Stimulated activated CD8-positive, alpha-beta memory T cell treated with anti-CD3 and anti-CD28 coated beads, Interleukin-7, amount 100 ng/mL, for 24 hours (primary cell): ENCODE results near the gene NTM.
"Not testable (repeated sequence)": the region's sequence is repeated elsewhere in the genome, so short reads cannot be mapped to it uniquely, and the experiment has no call there.

Experiments used
- DNase-seq: peaks from one replicate; pipeline ENCODE4 v3.0.0-alpha.2; 2020; ENCODE audit warnings: low read depth

The NTM gene

DNA sequence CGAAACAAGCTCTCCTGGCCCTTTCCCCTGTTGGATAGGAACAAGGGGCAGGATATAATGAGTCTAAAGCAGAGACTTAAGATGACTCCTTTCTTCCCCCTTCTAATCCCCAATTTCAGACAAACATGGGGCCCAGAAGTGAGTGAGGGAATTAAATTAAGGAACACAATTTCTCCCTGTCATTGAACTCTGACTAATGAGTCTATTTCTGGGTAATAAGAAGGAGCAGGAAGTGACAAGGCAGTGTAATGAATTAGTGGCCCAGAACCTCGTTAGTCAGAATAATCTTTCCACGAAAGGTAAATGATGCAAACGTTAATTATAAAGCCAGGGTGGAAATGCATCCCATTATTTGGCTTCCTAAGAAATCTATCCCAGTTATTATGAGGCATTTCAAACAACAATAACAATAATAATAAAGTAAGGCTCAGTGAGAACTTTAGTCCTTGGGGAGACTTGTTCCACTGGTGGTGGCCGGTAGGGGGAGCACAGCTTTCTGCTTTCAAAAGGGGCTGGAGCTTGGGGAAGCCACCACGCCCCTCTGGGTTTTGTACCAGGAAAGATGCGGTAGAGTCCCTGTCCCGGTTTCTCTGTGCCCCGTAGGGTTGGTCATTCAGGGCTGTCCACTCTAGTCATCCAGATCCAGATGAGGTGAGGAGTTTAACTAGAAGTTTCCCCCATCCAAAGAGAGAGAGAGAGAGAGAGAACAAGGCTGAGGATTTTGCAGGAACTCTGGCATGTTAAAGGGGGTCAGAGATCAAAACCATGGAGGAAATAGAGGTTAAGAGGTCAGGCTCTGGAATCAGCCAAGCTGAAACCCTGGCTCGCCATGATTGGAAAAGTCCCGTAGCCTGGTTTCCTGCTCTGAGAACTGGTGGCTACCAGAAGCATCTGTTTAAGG lies 298.3 kb downstream of the NTM start:
- DNase-seq: peak; percentile 21

DNA sequence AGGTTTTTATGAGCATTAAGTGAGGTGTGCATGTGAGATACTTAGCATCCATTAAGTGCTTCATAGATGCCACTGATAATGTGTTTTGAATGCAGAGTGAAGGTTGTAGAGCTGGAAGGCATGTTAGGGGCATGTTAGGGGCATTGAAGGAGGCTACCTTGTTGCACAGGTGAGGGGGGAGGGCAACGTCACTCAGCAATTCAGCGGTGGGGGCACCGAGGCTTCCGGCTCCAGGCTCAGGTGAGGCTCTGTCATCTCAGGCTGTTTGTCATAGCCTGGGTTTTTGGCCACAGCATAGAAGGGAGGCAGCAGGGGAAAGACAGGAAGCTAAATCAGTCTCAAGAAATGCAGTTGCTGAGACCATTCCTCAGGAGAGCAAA lies 299.0 kb downstream of the NTM start:
- no peak for DNase-seq

DNA sequence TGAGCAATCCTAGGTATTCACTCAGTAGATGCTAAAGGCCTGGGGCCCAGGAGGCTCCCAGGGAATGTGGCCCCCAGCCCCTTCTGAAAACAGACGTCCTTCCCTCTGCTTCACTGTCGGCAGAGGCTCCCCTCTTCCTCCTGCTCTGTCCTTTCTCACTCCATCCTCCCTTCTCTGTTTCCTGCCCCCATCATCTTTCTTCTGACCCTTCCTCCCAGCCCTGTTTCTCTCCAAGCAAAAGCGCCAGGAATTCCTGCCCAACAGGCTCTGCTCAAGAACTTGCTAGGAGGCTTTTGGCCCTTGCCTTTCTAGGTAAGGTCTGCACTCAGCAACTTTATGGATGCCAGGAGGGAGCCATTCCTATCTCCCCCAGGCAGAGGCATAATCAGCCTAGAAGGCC lies 300.5 kb downstream of the NTM start:
- no peak for DNase-seq

DNA sequence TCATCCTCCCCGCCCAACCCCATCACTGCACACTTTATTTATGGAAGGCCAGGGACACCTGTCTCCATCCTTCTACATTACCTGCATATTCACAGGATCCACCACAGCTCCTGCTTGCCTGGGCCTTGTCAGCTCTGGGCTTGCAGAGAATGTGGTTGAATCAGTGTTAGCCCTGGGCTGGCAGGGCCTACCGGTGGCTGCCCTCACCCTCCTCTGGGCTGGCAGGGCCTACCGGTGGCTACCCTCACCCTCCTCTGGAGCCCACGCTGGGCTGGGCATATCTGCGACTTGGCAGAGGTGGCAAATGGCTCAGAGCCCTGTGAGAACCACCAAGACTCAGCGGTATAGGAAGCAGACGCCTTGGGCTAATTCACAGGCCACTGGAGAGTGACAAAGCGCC lies 300.9 kb downstream of the NTM start:
- DNase-seq: no peak

DNA sequence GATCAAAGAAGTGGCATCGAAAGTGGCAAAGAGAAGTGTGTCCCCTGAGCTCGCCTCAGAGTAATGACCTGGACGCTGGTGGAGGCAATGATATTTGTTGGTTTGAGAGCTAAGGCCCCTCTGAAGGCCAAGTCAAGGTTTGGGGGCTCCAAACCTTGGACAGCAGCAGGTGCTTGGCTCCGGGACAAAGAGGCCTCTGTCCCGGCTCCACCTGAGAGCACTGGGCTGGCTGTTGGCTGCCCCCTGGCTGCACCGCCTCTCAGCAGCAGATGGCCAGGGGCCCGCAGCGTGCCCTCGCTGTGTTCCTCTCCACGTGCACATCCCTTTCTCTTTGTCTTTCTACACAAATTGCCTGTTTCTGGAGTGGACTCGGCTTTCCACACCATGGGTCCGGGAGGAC lies 301.3 kb downstream of the NTM start:
- no peak for DNase-seq

DNA sequence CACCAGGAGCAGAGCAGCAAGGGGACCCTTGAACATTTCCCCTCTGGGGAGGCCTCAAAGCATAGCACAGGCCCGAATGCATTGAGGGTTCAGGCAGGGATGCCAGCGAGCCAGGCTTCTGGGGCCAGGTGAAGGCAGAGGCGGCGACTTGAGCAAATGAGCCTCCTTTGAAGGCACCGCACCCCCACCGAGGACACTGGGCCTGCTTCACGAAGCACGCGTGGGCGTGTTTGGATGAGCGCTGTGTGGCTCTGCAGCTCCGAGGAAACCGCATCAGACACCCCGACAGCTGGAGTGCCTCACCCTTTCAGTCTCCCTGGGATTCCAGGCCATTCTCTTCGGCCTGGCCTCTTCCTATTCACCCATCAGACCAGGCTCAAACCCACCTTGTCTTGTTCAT lies 301.8 kb downstream of the NTM start:
- no peak for DNase-seq

DNA sequence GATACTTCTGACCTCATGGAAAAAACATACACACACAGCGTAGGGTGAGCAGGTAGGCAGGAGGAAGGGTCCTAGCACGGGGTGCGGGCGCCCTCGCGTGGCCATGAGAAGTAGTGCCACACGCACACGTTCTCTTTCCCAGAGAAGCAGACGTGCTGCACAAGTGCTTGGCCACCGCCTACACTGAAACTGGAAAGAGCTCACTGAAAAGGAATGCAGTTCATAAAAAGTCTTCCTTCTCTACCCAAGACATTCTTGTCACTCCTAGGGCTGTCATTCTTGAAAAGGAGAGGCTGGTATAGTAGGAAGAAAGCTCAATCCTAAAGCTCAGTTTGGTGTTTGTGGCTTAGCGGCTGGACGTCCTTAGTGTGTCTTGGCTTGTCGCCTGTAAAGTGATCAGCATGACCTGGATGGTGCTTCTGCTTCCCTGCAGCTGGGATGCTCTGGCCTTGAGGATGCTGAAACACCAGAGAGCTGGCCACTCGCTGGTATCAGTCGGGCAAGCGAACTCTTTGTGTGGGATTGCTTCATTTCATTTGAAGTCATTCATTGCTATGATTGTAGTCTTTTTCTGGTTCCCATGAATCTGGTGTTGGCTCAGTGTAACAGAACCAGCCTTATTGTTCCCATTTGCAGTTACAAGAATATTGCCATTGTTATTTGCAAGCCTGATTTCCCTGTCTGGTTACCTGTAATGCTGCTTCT lies 303.8 kb downstream of the NTM start:
- peak; percentile 8 for DNase-seq

DNA sequence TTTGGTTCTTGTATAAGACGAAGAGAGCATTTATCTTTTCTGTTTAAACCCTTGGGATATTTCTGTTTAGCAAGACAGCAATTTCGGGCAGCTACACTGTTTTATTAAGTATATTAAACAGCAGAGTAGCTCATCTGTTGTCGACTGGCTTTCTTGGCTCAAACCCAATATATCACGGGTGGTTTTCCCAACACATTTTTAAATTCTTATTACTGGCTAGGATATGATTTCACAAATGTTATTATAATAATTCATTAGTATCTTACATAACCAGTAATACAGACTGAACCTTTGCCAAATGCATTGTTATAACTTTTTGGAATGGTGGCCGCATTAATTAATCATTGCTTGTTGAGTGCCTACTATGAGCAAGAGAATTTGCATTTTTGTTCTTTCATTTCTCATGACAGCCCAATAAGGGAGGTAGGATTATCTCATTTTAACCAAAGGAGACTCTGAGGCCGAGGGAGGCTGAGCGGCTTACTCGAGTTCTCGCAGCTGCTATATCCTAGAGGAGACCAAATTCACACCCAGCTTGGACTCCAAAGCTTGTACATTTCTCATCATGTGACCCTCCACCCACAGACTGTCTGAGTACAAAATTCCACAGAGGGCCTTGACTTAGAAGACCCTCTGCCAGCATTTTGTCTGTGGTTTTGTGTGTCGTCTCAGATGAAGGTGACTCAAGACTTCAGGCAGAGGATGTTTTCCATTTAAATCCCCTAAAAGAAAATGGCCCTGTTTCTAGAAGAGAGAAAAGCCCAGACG lies 304.9 kb downstream of the NTM start:
- no peak for DNase-seq

DNA sequence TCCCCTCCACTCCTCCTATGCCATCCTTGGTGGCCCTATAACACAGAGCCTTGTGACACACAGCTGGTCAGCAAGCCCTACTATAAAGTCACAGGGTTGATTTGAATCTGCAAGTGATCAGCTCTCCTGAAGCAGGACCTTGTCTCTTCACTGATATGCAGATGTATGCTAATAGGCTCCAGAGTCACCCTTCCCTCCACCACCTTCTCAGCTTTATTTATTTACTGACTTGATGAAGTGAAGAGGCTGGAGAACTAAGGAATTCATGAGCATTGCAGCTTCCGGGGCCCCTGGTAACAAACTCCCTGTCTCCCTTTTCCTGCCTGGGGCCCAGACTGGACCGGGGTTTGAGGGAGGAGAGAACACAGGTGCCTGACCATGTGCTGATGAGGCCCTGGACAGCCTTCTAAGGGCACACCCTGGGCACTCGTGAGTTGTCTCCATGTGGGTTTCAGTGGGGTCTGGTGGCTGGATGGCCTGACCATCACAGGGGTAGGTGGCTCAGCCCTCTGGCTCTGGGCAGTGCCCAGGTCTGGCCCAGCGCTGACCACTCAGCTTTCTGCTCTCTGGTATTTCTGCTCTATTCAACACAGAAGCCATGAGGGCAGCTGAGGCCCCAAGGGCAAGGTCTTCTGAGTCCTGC lies 307.5 kb downstream of the NTM start:
- DNase-seq: no peak

DNA sequence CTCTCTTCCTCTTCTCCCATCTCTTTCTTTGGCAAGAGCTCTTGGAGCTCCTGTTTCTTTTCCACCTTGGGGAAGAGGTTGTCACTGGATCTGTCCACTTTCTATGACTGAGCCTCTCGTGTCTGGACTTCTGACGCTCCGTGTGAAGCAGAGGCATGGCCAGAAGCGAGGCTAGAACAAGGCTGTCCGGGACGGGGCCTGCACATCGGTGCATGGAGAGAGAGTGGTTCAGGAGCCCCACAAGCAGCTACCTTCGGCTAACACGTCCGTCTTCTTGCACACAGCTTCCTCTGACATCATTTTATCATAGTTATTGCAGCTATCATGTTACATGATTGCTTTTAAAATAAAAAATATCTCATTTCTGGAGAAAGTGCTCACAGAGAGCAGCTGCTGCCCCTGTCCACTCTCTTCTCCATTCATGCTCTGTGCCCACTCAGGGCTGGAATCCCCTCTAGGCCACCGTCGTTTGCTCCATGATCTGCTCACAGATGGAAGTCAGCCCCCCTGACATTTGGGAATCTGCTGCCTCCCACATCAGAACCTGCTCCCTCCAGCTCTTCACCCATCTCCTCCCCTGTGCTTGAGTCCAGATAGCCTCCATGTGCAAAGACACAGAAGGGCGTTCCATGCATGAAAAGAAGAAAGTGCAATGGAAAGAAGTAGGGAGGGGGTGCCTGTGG lies 308.4 kb downstream of the NTM start:
- DNase-seq: no peak

DNA sequence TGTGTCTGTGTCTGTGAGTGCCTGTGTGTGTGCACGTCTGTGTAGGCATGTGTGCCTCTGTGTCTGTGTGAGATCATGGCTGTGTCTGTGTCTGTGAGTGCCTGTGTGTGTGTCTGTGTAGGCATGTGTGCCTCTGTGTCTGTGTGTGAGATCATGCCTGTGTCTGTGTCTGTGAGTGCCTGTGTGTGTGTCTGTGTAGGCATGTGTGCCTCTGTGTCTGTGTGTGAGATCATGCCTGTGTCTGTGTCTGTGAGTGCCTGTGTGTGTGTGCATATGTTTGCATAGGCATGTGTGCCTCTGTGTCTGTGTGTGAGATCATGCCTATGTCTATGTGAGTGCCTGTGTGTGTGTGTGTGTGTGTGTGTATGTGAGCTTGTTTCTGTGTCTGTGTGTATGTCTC lies 310.0 kb downstream of the NTM start:
- not testable (repeated sequence) for DNase-seq

DNA sequence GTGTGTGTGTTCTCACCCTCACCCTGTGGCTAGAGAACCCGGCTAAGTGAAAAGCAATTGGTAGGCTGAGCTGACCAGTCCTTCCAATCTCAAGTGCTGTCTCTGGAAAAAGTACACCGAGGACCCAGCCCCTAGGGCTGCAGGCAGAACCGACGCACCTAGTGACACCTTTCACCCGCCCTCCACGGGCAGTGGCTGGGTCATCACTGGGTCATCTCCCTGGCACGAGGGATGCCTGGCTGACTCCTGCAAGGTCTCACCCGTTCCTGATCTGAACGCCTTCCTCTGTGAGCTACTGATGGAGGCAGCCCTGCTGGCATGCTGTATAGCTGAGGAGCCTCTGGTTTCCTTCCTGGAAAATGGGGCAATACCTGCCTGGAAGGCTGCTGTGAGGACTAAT lies 311.5 kb downstream of the NTM start:
- no peak for DNase-seq

DNA sequence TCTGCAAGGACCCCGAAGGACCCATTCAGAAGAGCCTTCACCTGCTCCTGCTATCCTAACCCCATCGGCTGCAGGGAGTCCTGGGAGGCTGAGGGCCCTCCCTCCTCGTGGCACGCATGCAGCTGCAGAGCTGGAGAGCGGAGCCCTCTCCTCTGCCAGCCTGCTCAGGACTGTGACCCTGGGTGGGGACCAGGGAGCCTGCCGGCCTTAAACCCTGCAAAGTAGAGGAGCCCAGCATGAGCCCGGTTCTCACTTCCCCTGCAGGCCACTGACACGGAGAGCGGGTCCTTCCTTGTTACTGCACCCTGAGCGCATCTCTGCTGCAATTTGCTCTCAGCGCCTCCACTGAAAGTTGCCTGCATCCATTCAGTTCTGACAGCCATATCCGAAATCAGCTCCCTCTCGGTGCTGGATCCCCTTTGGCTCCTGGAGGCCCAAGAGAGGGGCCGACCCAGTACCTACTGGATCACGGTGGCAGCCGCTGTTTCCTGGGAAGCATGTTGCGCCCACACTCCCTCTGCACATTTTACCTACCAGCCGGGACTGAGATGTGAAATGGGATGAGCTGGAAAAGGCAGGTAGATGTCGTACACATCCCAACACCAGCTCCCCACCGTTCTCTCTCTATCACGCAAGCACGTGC lies 312.1 kb downstream of the NTM start:
- DNase-seq: no peak

DNA sequence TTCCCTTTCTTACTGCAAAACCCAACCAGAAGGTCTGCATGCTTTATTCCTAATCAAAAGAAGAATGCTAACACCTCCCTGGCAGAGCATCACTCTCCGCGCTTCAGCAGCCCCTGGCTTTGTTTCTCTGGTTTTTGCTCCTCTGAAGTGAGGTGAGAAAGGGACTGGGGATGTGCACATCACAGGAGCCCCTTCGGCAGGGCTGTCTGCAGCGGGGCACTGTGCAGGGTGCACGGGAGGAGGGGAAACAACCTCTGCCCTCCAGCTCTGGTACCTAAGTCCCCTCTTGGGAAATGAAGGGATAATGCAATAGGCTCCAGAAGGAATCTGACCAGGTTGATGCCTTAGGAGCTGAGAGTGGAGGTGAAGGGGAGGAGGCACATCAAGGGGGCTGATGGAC lies 312.7 kb downstream of the NTM start:
- DNase-seq: no peak

DNA sequence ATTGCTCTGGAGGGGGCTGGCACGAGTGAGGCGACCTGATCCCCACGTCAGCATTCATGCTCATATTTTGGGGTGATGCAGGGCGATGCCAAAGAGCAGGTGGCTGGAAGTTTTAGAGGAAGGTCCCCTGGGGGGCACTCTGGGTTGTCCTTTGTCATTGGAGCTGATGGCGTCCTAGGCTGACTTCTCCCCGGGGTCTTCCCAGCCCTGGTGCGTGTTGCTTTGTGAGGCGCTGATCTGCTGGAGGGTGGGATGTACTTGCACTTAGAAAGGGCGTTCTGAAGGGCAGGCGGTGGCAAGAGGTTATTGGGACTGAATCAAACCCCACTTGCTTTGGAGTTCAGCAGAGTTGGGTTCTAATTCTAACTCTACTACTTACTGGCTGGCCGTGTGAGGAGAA lies 313.3 kb downstream of the NTM start:
- no peak for DNase-seq

DNA sequence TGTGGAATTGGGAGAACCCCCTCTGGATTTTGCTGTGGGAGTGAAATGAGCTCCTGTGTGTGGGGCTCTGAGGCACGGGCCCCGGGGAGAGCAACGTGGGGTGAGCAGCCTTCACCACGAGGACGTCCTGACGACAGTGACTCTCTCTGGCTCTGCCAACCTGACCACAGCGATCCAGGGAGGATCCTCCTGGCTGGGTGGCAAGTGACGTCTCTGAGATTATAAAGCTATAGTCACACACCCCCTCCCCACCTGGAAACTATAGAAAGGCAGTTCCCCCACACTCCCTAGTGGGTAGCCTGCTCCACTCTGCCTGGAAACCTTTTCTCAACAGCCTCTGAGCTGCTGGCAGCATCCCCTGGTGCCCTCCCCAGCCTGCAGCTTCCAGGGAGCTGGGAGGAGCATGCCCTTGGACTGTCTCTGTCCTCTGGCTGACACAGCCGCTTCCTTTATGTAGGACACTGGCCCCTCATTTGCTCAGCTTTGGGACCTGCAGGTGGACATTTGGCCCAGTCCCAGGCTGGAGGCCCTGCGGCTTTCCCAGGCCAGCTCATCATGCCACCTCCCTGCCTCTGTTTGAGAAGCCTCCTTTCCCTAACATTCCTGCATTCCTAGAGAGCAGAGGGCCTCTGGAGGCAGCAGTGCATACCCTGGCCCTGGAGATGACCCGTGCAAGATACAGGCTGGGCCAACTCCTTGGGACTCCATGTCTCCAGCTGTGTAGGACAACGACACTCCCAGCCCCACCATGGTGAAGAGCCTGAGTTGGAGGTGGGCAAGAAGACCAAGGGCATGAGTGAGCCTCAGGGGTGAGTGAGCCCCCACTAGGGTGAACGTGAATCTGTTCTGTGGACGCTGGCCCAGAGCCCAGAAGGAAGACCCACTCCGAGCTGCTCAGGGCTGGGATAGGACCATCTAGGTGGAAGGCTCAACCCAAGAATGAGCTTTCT lies 314.0 kb downstream of the NTM start:
- no peak for DNase-seq

DNA sequence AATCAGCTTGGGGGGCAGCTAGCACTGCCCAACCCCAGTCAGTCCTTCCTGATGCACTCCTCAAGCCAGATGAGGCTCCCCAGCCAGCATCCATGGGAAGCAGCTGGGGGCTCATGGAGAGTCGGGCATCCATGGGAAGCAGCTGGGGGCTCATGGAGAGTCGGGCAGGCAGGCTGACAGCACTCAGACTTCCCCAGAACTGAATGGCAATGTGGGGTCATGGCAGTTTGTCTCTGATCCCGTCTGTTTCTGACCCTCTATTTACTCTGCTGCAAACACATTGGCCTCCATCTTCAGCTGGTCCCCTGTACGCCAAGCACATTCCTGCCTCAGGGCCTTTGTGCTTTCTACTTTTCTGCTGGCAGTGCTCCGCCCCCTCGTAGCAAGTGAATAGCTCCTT lies 314.8 kb downstream of the NTM start:
- no peak for DNase-seq

DNA sequence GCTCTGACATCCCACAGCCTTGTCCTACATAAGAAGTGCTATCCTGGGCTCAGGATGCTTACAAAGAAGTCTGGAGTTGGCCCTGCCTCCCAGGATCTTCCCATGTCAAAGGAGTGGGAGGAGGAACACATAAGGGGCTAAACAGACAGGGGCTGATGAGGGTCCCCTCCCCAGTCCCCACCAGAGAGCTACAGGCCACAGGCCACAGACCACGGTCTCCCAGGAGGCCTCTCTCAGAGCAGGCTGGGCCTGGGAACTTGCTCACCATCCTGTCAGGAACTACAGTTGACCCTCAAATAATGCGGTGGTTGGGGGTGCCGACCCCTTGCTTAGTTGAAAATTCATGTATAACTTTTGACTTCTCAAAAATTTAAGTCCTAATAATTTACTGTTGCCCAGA lies 315.5 kb downstream of the NTM start:
- no peak for DNase-seq

DNA sequence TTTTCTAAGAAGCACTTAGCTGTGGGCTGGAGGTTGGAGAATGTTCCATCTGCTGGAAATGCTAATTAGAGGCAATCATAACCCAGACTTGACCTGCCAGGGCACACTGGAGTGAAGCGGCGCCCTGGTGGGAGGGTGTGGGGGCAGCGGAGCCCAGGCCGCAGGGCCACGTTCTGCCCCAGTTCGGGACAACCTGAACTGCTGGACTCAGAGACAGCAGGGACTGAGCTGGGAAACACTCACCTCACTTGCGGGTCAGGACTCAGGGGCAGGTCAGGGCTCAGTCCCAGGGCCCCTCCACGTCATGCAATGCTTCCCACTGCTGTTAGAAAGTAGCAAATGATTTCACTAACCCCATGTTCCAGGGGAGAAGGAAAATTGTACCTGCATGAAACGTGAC lies 316.4 kb downstream of the NTM start:
- DNase-seq: no peak
